ENCODE measurements around the gene BLOC1S1. TPM values are rescaled to one million over a fixed set of nuclear protein-coding genes. Genes with fewer than 3 reads are reported as not detected.

BLOC1S1 gene
- total and polyA plus RNA-seq, 9 of the 15 experiments (the other 6 are each of a cell fraction or from before 2014, with no cell fraction given), result 75.2 to 161 (median 98.8) TPM

DNA sequence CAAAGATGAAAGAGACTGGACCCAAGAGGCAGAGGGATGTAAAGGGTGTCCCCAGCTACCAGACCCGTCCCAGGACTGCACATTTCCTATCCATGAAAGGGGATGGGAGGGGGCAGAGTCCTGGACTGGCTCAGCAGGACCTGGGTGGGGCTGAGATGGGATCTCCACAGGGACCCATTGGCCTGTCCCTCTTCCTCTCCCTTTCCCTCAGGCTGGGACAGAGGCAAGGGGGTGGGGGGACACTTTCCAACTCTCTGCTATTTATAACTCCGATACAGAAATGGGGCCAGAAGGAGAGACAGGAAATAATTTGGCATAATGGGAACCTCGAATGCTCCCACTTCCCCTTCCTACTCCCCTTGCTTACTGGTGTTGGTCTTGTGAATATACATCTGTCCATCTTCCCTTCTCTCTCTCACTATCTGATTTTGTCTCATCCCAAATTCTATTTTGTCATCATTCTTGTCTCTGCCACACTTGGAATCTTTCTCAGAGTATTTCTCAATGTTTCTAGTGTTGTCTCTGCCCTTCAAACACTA lies 7.1 kb upstream of the BLOC1S1 start:
- BruUV-seq (replicated peaks), result no TSS peak
- TF ChIP-seq SPI1 (IDR thresholded peaks at IDR 0.05; ENCODE audit: borderline replicate concordance, low read depth, low read length) (peak; percentile 45; the same call in 1 of the 2 replicates), CHD2 (IDR thresholded peaks at IDR 0.05; ENCODE audit: low read depth, low read length) (no peak), ZFPM2 (CRISPR knock-in tag; IDR thresholded peaks at IDR 0.05) (no peak), ZKSCAN3 (CRISPR knock-in tag; IDR thresholded peaks at IDR 0.05) (no peak)
- Histone ChIP-seq H3K9ac (ENCODE audit: insufficient read depth in 1 of 2, low read depth in 2 of 2, low read length in 2 of 2) (peak overlapping the region in 1 of 2 experiments; percentile 23; a peak in 1 of 4 replicates), H3K27me3 (ENCODE audit: control insufficient read depth in 2 of 2, insufficient read depth in 2 of 2, low read length in 2 of 2) (peaks cover 19 to 23% of the 10 kb centered on the region in 2 experiments), H3K4me2 (ENCODE audit: insufficient read depth, low read length) (no peak overlapping the region), H3K9me1 (ENCODE audit: control insufficient read depth, insufficient read depth, low read length) (no peaks in the 10 kb centered on the region), H2AFZ (ENCODE audit: low read depth, low read length) (no peak overlapping the region), H3K36me3 (ENCODE audit: control insufficient read depth, insufficient read depth, low read length) (no peaks in the 10 kb centered on the region), H3K79me2 (ENCODE audit: control insufficient read depth, insufficient read depth, low read length) (no peaks in the 10 kb centered on the region), H3K4me1 (replicated peaks in 1 of 2; ENCODE audit: control insufficient read depth in 2 of 2, insufficient read depth in 2 of 2, low read length in 2 of 2) (peaks cover 14 to 17% of the 10 kb centered on the region in 2 experiments; a peak in 4 of 5 replicates), H3K27ac (ENCODE audit: extremely low read depth, low read depth, low read length) (no peak overlapping the region), H3K4me3 (no peak overlapping the region), H3K9me3 (replicated peaks; ENCODE audit: control insufficient read depth, insufficient read depth, low read depth, low read length) (no peaks in the 10 kb centered on the region), H4K20me1 (replicated peaks; ENCODE audit: control insufficient read depth, insufficient read depth, low read length) (no peaks in the 10 kb centered on the region; the same call in 1 of the 2 replicates)
- DNase-seq (ENCODE audit: extremely low read depth in 1 of 4, low spot score in 3 of 4) (no peak), FAIRE-seq (no peak), ATAC-seq (no peak)
- WGBS (ENCODE audit: insufficient coverage, low coverage, missing lambda C conversion rate), result 3% methylated on average over 3 of the region's 3 CpGs
- intact Hi-C loops (cut with micrococcal nuclease) (no loop called here), in situ Hi-C loops (cut with MboI) (no loop called here)
- CTCF ChIA-PET (ENCODE audit: low intra/inter-chr PET ratio), result no interaction called here
- POLR2A ChIA-PET, result no interaction called here

DNA sequence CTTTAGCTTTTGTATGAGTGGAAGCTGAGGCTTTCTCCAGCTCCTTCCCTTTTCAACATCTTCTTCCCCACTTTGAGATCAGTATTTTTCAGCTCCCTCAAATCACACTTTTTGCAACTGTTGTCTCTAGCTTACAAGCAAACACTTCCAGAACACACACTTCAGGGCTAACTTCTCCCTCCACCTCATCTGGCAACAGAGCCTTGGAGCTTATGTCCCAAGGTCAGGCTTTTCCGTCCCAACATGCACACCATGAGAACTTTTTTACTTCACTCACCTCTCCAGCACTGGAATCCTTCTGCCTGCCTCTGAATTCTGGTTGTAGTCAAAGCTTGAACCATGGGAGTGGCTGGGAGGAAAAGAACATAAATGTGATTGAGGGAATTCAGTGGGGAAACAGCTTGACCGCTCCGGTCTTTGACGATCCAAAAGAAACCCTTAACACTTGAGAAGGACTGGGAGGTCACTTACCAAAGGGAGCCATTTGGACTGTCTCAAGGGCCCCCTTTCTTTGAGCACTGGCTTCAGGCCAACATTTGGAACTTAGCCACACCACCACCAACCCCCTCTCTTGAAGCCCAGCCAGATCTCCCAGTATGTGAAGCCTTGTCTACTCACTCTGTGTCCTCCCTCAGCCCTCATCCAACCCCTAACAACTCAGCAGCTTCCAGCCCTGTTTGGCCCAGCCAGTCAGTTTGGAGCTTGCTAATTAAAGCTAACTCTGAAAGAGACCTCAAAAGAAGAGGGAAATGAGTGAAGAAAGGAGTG lies 3.9 kb upstream of the BLOC1S1 start:
- Histone ChIP-seq H2AFZ (ENCODE audit: low read depth, low read length) (peak overlapping the region; percentile 75), H3K9me1 (ENCODE audit: control insufficient read depth, insufficient read depth, low read length) (no peaks in the 10 kb centered on the region), H4K20me1 (replicated peaks; ENCODE audit: control insufficient read depth, insufficient read depth, low read length) (no peaks in the 10 kb centered on the region; the same call in 1 of the 2 replicates), H3K4me1 (replicated peaks in 1 of 2; ENCODE audit: control insufficient read depth in 2 of 2, insufficient read depth in 2 of 2, low read length in 2 of 2) (peaks cover 23 to 27% of the 10 kb centered on the region in 2 experiments; a peak in 4 of 5 replicates), H3K9me3 (replicated peaks; ENCODE audit: control insufficient read depth, insufficient read depth, low read depth, low read length) (no peaks in the 10 kb centered on the region), H3K79me2 (ENCODE audit: control insufficient read depth, insufficient read depth, low read length) (peaks cover 5% of the 10 kb centered on the region; the same call in 2 of the 3 replicates), H3K9ac (ENCODE audit: insufficient read depth in 1 of 2, low read depth in 2 of 2, low read length in 2 of 2) (peak overlapping the region in 1 of 2 experiments; percentile 32; a peak in 1 of 4 replicates), H3K4me2 (ENCODE audit: insufficient read depth, low read length) (no peak overlapping the region), H3K27me3 (ENCODE audit: control insufficient read depth in 2 of 2, insufficient read depth in 2 of 2, low read length in 2 of 2) (peaks cover 10 to 15% of the 10 kb centered on the region in 2 experiments; a peak in 4 of 5 replicates), H3K27ac (ENCODE audit: extremely low read depth, low read depth, low read length) (no peak overlapping the region), H3K4me3 (no peak overlapping the region), H3K36me3 (ENCODE audit: control insufficient read depth, insufficient read depth, low read length) (no peaks in the 10 kb centered on the region)
- intact Hi-C loops (cut with micrococcal nuclease) (no loop called here), in situ Hi-C loops (cut with MboI) (no loop called here)
- ChIA-PET CTCF (ENCODE audit: low intra/inter-chr PET ratio) (no interaction called here), POLR2A (interaction anchor here (0.5 to 1.6 kb wide), 9 partner anchors 9 to 925 kb away, joined by 3 to 9 read pairs (median 5); no protein-coding TSS in a partner anchor)
- DNase-seq (ENCODE audit: extremely low read depth in 1 of 4, low spot score in 3 of 4), result peak in 1 of 4 experiments; percentile 50
- 76% methylated on average over 4 of the region's 4 CpGs for WGBS (ENCODE audit: insufficient coverage, low coverage, missing lambda C conversion rate)
- ATAC-seq, result 0 out of 3 replicates have a peak, but pooled peaks have one; percentile 9
- no peak for FAIRE-seq
- BruUV-seq (replicated peaks), result no TSS peak
- TF ChIP-seq, protein P1, sequence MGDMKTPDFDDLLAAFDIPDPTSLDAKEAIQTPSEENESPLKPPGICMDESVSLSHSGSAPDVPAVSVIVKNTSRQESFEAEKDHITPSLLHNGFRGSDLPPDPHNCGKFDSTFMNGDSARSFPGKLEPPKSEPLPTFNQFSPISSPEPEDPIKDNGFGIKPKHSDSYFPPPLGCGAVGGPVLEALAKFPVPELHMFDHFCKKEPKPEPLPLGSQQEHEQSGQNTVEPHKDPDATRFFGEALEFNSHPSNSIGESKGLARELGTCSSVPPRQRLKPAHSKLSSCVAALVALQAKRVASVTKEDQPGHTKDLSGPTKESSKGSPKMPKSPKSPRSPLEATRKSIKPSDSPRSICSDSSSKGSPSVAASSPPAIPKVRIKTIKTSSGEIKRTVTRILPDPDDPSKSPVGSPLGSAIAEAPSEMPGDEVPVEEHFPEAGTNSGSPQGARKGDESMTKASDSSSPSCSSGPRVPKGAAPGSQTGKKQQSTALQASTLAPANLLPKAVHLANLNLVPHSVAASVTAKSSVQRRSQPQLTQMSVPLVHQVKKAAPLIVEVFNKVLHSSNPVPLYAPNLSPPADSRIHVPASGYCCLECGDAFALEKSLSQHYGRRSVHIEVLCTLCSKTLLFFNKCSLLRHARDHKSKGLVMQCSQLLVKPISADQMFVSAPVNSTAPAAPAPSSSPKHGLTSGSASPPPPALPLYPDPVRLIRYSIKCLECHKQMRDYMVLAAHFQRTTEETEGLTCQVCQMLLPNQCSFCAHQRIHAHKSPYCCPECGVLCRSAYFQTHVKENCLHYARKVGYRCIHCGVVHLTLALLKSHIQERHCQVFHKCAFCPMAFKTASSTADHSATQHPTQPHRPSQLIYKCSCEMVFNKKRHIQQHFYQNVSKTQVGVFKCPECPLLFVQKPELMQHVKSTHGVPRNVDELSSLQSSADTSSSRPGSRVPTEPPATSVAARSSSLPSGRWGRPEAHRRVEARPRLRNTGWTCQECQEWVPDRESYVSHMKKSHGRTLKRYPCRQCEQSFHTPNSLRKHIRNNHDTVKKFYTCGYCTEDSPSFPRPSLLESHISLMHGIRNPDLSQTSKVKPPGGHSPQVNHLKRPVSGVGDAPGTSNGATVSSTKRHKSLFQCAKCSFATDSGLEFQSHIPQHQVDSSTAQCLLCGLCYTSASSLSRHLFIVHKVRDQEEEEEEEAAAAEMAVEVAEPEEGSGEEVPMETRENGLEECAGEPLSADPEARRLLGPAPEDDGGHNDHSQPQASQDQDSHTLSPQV (IDR thresholded peaks at IDR 0.05), result no peak
- TF ChIP-seq PML (IDR thresholded peaks at IDR 0.05; ENCODE audit: low read length), result no peak
- no peak for TF ChIP-seq ILK (tag; IDR thresholded peaks at IDR 0.05; ENCODE audit: borderline replicate concordance, low read depth)
- 0 out of 2 replicates have a peak, but pooled peaks have one; percentile 23 for TF ChIP-seq EHMT2 (IDR thresholded peaks at IDR 0.05)
- TF ChIP-seq ZNF24 (IDR thresholded peaks at IDR 0.05), result peak; percentile 72
- TF ChIP-seq STAT5B (CRISPR knock-in tag; IDR thresholded peaks at IDR 0.05), result no peak
- no peak for TF ChIP-seq RB1 (IDR thresholded peaks at IDR 0.05; ENCODE audit: low read depth)
